Measurements from ENCODE around the gene HIGD1A.

DNA sequence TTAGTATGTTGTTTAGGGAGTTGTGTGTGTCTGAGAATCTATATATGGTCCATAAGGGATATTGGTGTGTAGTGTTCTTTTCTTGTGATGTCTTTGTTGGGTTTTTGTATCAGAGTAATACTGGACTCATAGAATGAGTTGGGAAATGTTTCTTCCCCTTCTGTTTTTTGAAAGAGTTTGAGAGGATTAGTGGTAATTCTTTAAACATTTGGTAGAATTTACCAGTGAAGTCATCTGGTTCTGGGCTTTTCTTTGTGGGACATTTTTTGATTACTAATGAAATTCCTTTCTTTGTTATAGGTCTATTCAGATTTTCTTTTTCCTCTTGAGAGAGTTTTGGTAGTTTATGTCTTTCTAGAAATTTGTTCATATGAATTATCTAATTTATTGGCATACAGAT is 21.9 kb upstream of the HIGD1A start:
- TF ChIP-seq EZH2 (IDR thresholded peaks at IDR 0.05), result no peak
- TF ChIP-seq POLR2AphosphoS5 (IDR thresholded peaks at IDR 0.05; ENCODE audit: borderline replicate concordance, low read depth, low read length), result no peak

Measured in SK-N-MC (cell line).